ENCODE measurements around the gene NOXA1. TPM values are rescaled to one million over a fixed set of nuclear protein-coding genes. Genes with fewer than 3 reads are reported as not detected.
"Not testable (repeated sequence)": the region's sequence is repeated elsewhere in the genome, so short reads cannot be mapped to it uniquely, and the experiment has no call there.

NOXA1 gene
- 0.36 and 0.74 TPM in 2 replicates for total RNA-seq (ENCODE audit: low replicate concordance)

GRCh38 chr9:137422604-137423513 is at the start of gene NOXA1, which contains the start of gene EXD3:
Gene NOXA1 (plus strand): TSS chr9:137423393. CDS start chr9:137423530, 137 bp downstream.
Gene EXD3 (minus strand): TSS chr9:137423162. CDS start chr9:137395357, 27,805 bp downstream.
- H3K4me3 ChIP-seq (ENCODE audit: low read depth, low read length): peak within 1 kb of the TSS; percentile 82
- peak; percentile 89 for DNase-seq (ENCODE audit: low read depth)
- peak; percentile 53 for TF ChIP-seq CTCF (IDR thresholded peaks at IDR 0.05; ENCODE audit: insufficient read depth, low read length)

- H3K4me3 ChIP-seq (ENCODE audit: low read depth, low read length): no peak overlapping the region
- no peak for TF ChIP-seq CTCF (IDR thresholded peaks at IDR 0.05; ENCODE audit: insufficient read depth, low read length)
- DNase-seq (ENCODE audit: low read depth): no peak
These were observed 49.6 kb upstream of the NOXA1 start for GRCh38 chr9:137373611-137373980.

- no peak overlapping the region for H3K4me3 ChIP-seq (ENCODE audit: low read depth, low read length)
- no peak for DNase-seq (ENCODE audit: low read depth)
- TF ChIP-seq CTCF (IDR thresholded peaks at IDR 0.05; ENCODE audit: insufficient read depth, low read length): no peak
These were observed 48.9 kb upstream of the NOXA1 start for GRCh38 chr9:137374131-137374845.

GRCh38 chr9:137375321-137376058 is 47.7 kb upstream of the NOXA1 start:
- no peak for TF ChIP-seq CTCF (IDR thresholded peaks at IDR 0.05; ENCODE audit: insufficient read depth, low read length)
- no peak overlapping the region for H3K4me3 ChIP-seq (ENCODE audit: low read depth, low read length)
- no peak for DNase-seq (ENCODE audit: low read depth)

GRCh38 chr9:137376386-137376785 is 46.8 kb upstream of the NOXA1 start:
- no peak for DNase-seq (ENCODE audit: low read depth)
- no peak overlapping the region for H3K4me3 ChIP-seq (ENCODE audit: low read depth, low read length)
- TF ChIP-seq CTCF (IDR thresholded peaks at IDR 0.05; ENCODE audit: insufficient read depth, low read length): no peak

- DNase-seq (ENCODE audit: low read depth): not testable (repeated sequence)
These were observed 44.3 kb upstream of the NOXA1 start for GRCh38 chr9:137378688-137379410.

More at GRCh38 chr9:137378688-137379410, 44.3 kb upstream of the NOXA1 start:
- not testable (repeated sequence) for H3K4me3 ChIP-seq (ENCODE audit: low read depth, low read length)
